Ovary (tissue), 3 donors: Measurements from ENCODE around the gene QPRT.

Experiments used
- CTCF ChIP-seq, 3 donors: fragments of 450-650 bp in 2 of 3; fragments of 200-600 bp in 1 of 3; IDR thresholded peaks; one replicate each; pipeline versions ENCODE4 v1.5.1 to v1.8.0; 2016 to 2022; ENCODE audit warnings: antibody characterized with exemption in 3 of 3, mild to moderate bottlenecking in 1 of 3
- POLR2A ChIP-seq: fragments of 450-650 bp; IDR thresholded peaks from one replicate; pipeline ENCODE4 v1.6.1; 2017; ENCODE audit warnings: antibody characterized with exemption, mild to moderate bottlenecking, moderate library complexity
- donor health status: DM: no; HTN: no; CAD: no.

GRCh38 chr16:29694384-29695195 lies 15.6 kb downstream of the QPRT start:
- TF ChIP-seq CTCF (IDR thresholded peaks at IDR 0.05) (no peak), POLR2A (no peak)
